CD4-positive, alpha-beta T cell treated with Interferon gamma for 1 hour (primary cell): ENCODE data around the gene UBE2E1.
A peak's percentile ranks its signal among the peaks of the same experiment; 100 is the strongest.

Source experiments
- DNase-seq: peaks from one replicate; pipeline ENCODE4 v3.0.0-alpha.2; 2020

Gene UBE2E1

GRCh38 chr3:23797491-23797890 is 8.3 kb upstream of the UBE2E1 start:
- DNase-seq: no peak

GRCh38 chr3:23798456-23798855 is 7.3 kb upstream of the UBE2E1 start:
- no peak for DNase-seq

GRCh38 chr3:23798876-23799275 is 6.9 kb upstream of the UBE2E1 start:
- DNase-seq: no peak

- DNase-seq: no peak
Measured at GRCh38 chr3:23800731-23801130, 5.0 kb upstream of the UBE2E1 start.

- no peak for DNase-seq
Measured at GRCh38 chr3:23804441-23805209, 1.1 kb upstream of the UBE2E1 start.

GRCh38 chr3:23805210-23805632 is 534 bp upstream of the UBE2E1 start:
- DNase-seq: no peak

- DNase-seq: peak; percentile 20
Measured at GRCh38 chr3:23806534-23807423, 1.0 kb downstream of the UBE2E1 start.

- DNase-seq: no peak
Measured at GRCh38 chr3:23807424-23808015, 1.8 kb downstream of the UBE2E1 start.

GRCh38 chr3:23808525-23808924 is 2.8 kb downstream of the UBE2E1 start:
- no peak for DNase-seq

- no peak for DNase-seq
Measured at GRCh38 chr3:23809294-23809693, 3.5 kb downstream of the UBE2E1 start.

GRCh38 chr3:23809840-23810342 is 4.1 kb downstream of the UBE2E1 start:
- DNase-seq: no peak

GRCh38 chr3:23810343-23811184 is 4.8 kb downstream of the UBE2E1 start:
- DNase-seq: peak; percentile 26

- no peak for DNase-seq
Measured at GRCh38 chr3:23811185-23811527, 5.4 kb downstream of the UBE2E1 start.

- no peak for DNase-seq
Measured at GRCh38 chr3:23811919-23812318, 6.2 kb downstream of the UBE2E1 start.

GRCh38 chr3:23815879-23816278 is 10.1 kb downstream of the UBE2E1 start:
- no peak for DNase-seq

GRCh38 chr3:23816721-23817120 is 11.0 kb downstream of the UBE2E1 start:
- no peak for DNase-seq

- no peak for DNase-seq
Measured at GRCh38 chr3:23817508-23818223, 11.9 kb downstream of the UBE2E1 start.

GRCh38 chr3:23819599-23820360 is 14.0 kb downstream of the UBE2E1 start:
- DNase-seq: no peak

- DNase-seq: no peak
Measured at GRCh38 chr3:23820888-23821287, 15.1 kb downstream of the UBE2E1 start.

GRCh38 chr3:23821858-23822257 is 16.1 kb downstream of the UBE2E1 start:
- no peak for DNase-seq

- DNase-seq: no peak
Measured at GRCh38 chr3:23822559-23822958, 16.8 kb downstream of the UBE2E1 start.
